Neuronal stem cell (in vitro differentiated cells): ENCODE measurements around the gene SULT1C4.

Experiments used
- DNase-seq: peaks from one replicate; pipeline ENCODE4 v3.0.0-alpha.2; 2013; ENCODE audit warnings: low spot score
- H2AFZ ChIP-seq: one replicate; pipeline ENCODE4 v1.6.1; 2013; ENCODE audit warnings: mild to moderate bottlenecking, low read length, inconsistent platforms
- H2AK5ac ChIP-seq: 2 replicates; pipeline ENCODE4 v1.6.1; 2013; ENCODE audit warnings: low read depth, mild to moderate bottlenecking, inconsistent platforms, low read length, moderate library complexity, mixed read lengths
- H2BK120ac ChIP-seq: 2 replicates; pipeline ENCODE4 v1.6.1; 2013; ENCODE audit warnings: low read depth, mild to moderate bottlenecking, inconsistent platforms, low read length, moderate library complexity, mixed read lengths
- H2BK12ac ChIP-seq: one replicate; pipeline ENCODE4 v1.6.1; 2013; ENCODE audit warnings: low read length, inconsistent platforms
- H2BK15ac ChIP-seq: 2 replicates; pipeline ENCODE4 v1.6.1; 2013; ENCODE audit warnings: mild to moderate bottlenecking, low read length, inconsistent platforms, mixed read lengths
- H2BK5ac ChIP-seq: one replicate; pipeline ENCODE4 v1.6.1; 2013; ENCODE audit warnings: inconsistent platforms, mild to moderate bottlenecking, low read length, moderate library complexity
- H3K14ac ChIP-seq: one replicate; pipeline ENCODE4 v1.6.1; 2013; ENCODE audit warnings: low read length, inconsistent platforms
- H3K18ac ChIP-seq: 2 replicates; pipeline ENCODE4 v1.6.1; 2013; ENCODE audit warnings: low read length, inconsistent platforms
- H3K23ac ChIP-seq: 2 replicates; pipeline ENCODE4 v1.6.1; 2013; ENCODE audit warnings: low read depth, mild to moderate bottlenecking, mixed read lengths, low read length, inconsistent platforms; ENCODE audit not compliant: poor library complexity
- H3K27ac ChIP-seq: replicated peaks from 3 replicates; pipeline ENCODE4 v1.5.1; 2013; ENCODE audit warnings: low read length, inconsistent platforms
- H3K27me3 ChIP-seq, 3 experiments: 2 replicates each; pipeline ENCODE4 v1.6.1; 2013; ENCODE audit warnings: low read length in 3 of 3, mild to moderate bottlenecking in 2 of 3, inconsistent platforms in 1 of 3, low read depth in 1 of 3, mixed read lengths in 1 of 3, moderate library complexity in 1 of 3; ENCODE audit not compliant: control insufficient read depth in 3 of 3, insufficient read depth in 3 of 3
- H3K36me3 ChIP-seq, 2 donors: replicated peaks in 1 of 2; 2 replicates each; pipeline ENCODE4 v1.6.1; 2013; ENCODE audit warnings: low read length in 2 of 2; ENCODE audit not compliant: control insufficient read depth in 2 of 2, insufficient read depth in 2 of 2
- H3K4ac ChIP-seq: 2 replicates; pipeline ENCODE4 v1.6.1; 2013; ENCODE audit warnings: inconsistent platforms, mild to moderate bottlenecking, low read length, moderate library complexity
- H3K4me1 ChIP-seq, 2 donors: 1 replicate in 1 of 2; 2 replicates in 1 of 2; pipeline ENCODE4 v1.6.1; 2013; ENCODE audit warnings: low read length in 2 of 2, low read depth in 1 of 2; ENCODE audit not compliant: control insufficient read depth in 2 of 2, insufficient read depth in 1 of 2
- H3K4me2 ChIP-seq: one replicate; pipeline ENCODE4 v1.6.1; 2013; ENCODE audit warnings: mild to moderate bottlenecking, low read length, inconsistent platforms; ENCODE audit not compliant: insufficient read depth, poor library complexity, severe bottlenecking
- H3K4me3 ChIP-seq, 2 donors: 2 replicates each; pipeline ENCODE4 v1.5.1; 2013; ENCODE audit warnings: low read length in 2 of 2, mild to moderate bottlenecking in 2 of 2, inconsistent platforms in 1 of 2, moderate library complexity in 1 of 2
- H3K79me1 ChIP-seq: one replicate; pipeline ENCODE4 v1.6.1; 2013; ENCODE audit warnings: low read depth, mild to moderate bottlenecking, inconsistent platforms, low read length, moderate library complexity
- H3K9ac ChIP-seq: one replicate; pipeline ENCODE4 v1.6.1; 2013; ENCODE audit warnings: mild to moderate bottlenecking, low read depth, low read length, inconsistent platforms; ENCODE audit not compliant: poor library complexity
- H3K9me3 ChIP-seq, 2 donors: replicated peaks in 1 of 2; 2 replicates each; pipeline versions ENCODE3 to v1.6.1; 2013; ENCODE audit warnings: low read length in 2 of 2, mild to moderate bottlenecking in 2 of 2, inconsistent platforms in 1 of 2, low read depth in 1 of 2, mixed read lengths in 1 of 2, moderate library complexity in 1 of 2; ENCODE audit not compliant: control insufficient read depth in 2 of 2, insufficient read depth in 1 of 2
- H4K8ac ChIP-seq: one replicate; pipeline ENCODE4 v1.6.1; 2013; ENCODE audit warnings: low read depth, mild to moderate bottlenecking, inconsistent platforms, low read length, moderate library complexity
- H4K91ac ChIP-seq: one replicate; pipeline ENCODE4 v1.6.1; 2013; ENCODE audit warnings: low read length, low read depth, mild to moderate bottlenecking, inconsistent platforms; ENCODE audit not compliant: poor library complexity
- WGBS, 2 donors: extraction: QIAGEN DNeasy Blood & Tissue Kit; methylation state at CpG; one replicate each; pipeline ENCODE4 v1.1.7; 2013; ENCODE audit warnings: missing lambda C conversion rate in 2 of 2, mixed read lengths in 1 of 2; ENCODE audit not compliant: insufficient read length in 2 of 2, insufficient replicate concordance in 1 of 2; ENCODE audit errors: extremely low coverage in 2 of 2; 5-methylcytosine and 5-hydroxymethylcytosine counted together

SULT1C4 gene

GRCh38 chr2:108395155-108395554 is 17.4 kb downstream of the SULT1C4 start:
- Histone ChIP-seq H4K91ac (no peak overlapping the region), H3K4me2 (no peak overlapping the region), H3K4ac (no peak overlapping the region), H3K4me3 (no peak overlapping the region), H3K18ac (no peak overlapping the region), H3K9me3 (peaks cover 14 to 21% of the 10 kb centered on the region in 2 donors), H3K9ac (no peak overlapping the region), H4K8ac (no peak overlapping the region), H3K27ac (no peak overlapping the region), H3K23ac (no peak overlapping the region), H2BK120ac (no peak overlapping the region), H3K79me1 (no peaks in the 10 kb centered on the region), H2AFZ (no peak overlapping the region), H2BK5ac (no peak overlapping the region), H3K4me1 (no peaks in the 10 kb centered on the region), H3K27me3 (peaks cover 0 to 14% (median 0%) of the 10 kb centered on the region in 3 experiments), H2BK15ac (no peak overlapping the region), H2BK12ac (no peak overlapping the region), H3K14ac (no peak overlapping the region), H2AK5ac (no peak overlapping the region), H3K36me3 (no peaks in the 10 kb centered on the region)
- WGBS, 2 donors, result no CpG with 5 or more reads among the region's 8 CpGs
- DNase-seq, result no peak

GRCh38 chr2:108396845-108397244 is 19.1 kb downstream of the SULT1C4 start:
- Histone ChIP-seq H2BK12ac (no peak overlapping the region), H3K4me3 (no peak overlapping the region), H3K27ac (no peak overlapping the region), H4K8ac (no peak overlapping the region), H3K18ac (no peak overlapping the region), H4K91ac (no peak overlapping the region), H2AK5ac (no peak overlapping the region), H3K36me3 (no peaks in the 10 kb centered on the region), H2AFZ (no peak overlapping the region), H2BK15ac (no peak overlapping the region), H3K4ac (no peak overlapping the region), H2BK120ac (no peak overlapping the region), H3K14ac (no peak overlapping the region), H3K79me1 (no peaks in the 10 kb centered on the region), H3K9ac (no peak overlapping the region), H3K23ac (no peak overlapping the region), H3K4me1 (no peaks in the 10 kb centered on the region), H3K4me2 (no peak overlapping the region), H2BK5ac (no peak overlapping the region), H3K9me3 (peaks cover 12 to 35% of the 10 kb centered on the region in 2 donors), H3K27me3 (peaks cover 0 to 29% (median 0%) of the 10 kb centered on the region in 3 experiments)
- DNase-seq, result no peak
- no CpG with 5 or more reads among the region's 3 CpGs for WGBS, 2 donors

- peaks cover 0 to 3% of the 10 kb centered on the region in 2 donors for H3K4me1 ChIP-seq
- H2BK5ac ChIP-seq, result no peak overlapping the region
- H3K23ac ChIP-seq, result no peak overlapping the region
- peaks cover 0 to 43% (median 0%) of the 10 kb centered on the region in 3 experiments for H3K27me3 ChIP-seq
- no peak overlapping the region for H2AFZ ChIP-seq
- H3K4ac ChIP-seq, result no peak overlapping the region
- no peak overlapping the region for H3K9ac ChIP-seq
- H3K18ac ChIP-seq, result no peak overlapping the region
- no peak for DNase-seq
- no peak overlapping the region for H3K27ac ChIP-seq
- H3K36me3 ChIP-seq, result no peaks in the 10 kb centered on the region
- H3K79me1 ChIP-seq, result no peaks in the 10 kb centered on the region
- H4K91ac ChIP-seq, result no peak overlapping the region
- no peak overlapping the region for H2BK15ac ChIP-seq
- peaks cover 11 to 43% of the 10 kb centered on the region in 2 donors for H3K9me3 ChIP-seq
- no peak overlapping the region for H3K4me2 ChIP-seq
- no peak overlapping the region for H3K4me3 ChIP-seq
- no CpG with 5 or more reads among the region's 2 CpGs for WGBS, 2 donors
- H2BK120ac ChIP-seq, result no peak overlapping the region
- no peak overlapping the region for H3K14ac ChIP-seq
- H2BK12ac ChIP-seq, result no peak overlapping the region
- H2AK5ac ChIP-seq, result no peak overlapping the region
- no peak overlapping the region for H4K8ac ChIP-seq
These were observed 21.7 kb downstream of the SULT1C4 start for GRCh38 chr2:108399479-108399878.

GRCh38 chr2:108401800-108402199 is 24.0 kb downstream of the SULT1C4 start:
- Histone ChIP-seq H3K9me3 (peaks cover 14 to 61% of the 10 kb centered on the region in 2 donors), H3K18ac (no peak overlapping the region), H3K4me1 (peaks cover 0 to 3% of the 10 kb centered on the region in 2 donors)

More at GRCh38 chr2:108401800-108402199, 24.0 kb downstream of the SULT1C4 start:
- Histone ChIP-seq H3K36me3 (no peaks in the 10 kb centered on the region), H2AK5ac (no peak overlapping the region), H2BK15ac (no peak overlapping the region), H4K91ac (no peak overlapping the region), H3K23ac (no peak overlapping the region), H3K4ac (no peak overlapping the region), H3K27me3 (peaks cover 0 to 55% (median 0%) of the 10 kb centered on the region in 3 experiments), H2BK120ac (no peak overlapping the region), H2AFZ (no peak overlapping the region), H3K27ac (no peak overlapping the region), H2BK5ac (no peak overlapping the region), H3K4me3 (no peak overlapping the region), H3K14ac (no peak overlapping the region), H4K8ac (no peak overlapping the region), H3K79me1 (no peaks in the 10 kb centered on the region), H2BK12ac (no peak overlapping the region), H3K4me2 (no peak overlapping the region), H3K9ac (no peak overlapping the region)
- DNase-seq, result no peak
- no CpG with 5 or more reads among the region's 3 CpGs for WGBS, 2 donors
